Measurements from ENCODE around the gene DLG2. TPM values are rescaled to one million over a fixed set of nuclear protein-coding genes. Genes with fewer than 3 reads are reported as not detected.
"Not testable (repeated sequence)": the region's sequence is repeated elsewhere in the genome, so short reads cannot be mapped to it uniquely, and the experiment has no call there.

The DLG2 gene
- total RNA-seq, 2 experiments from 2014 or later, result 2.0 to 2.1 TPM

DNA sequence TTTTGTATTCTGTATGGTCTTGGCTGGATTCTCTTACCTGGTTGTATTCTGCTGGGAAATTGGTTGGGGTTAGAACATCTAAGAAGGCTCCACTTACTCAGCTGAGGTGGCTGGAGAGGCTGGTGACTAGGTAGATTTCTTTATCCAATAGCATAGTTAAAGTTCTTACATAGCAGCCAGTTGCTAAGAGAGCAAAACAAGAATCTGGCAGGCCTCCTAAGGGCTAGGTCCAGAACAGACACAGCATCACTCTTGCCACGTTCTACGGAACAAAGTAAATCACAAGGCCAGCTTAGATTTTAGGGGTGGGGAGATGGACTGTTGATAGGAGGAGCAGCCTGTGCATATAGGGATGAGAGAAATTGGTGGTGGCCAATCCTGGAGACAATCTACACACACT, 2199.6 kb downstream of the DLG2 start:
- Histone ChIP-seq H3K36me3 (ENCODE audit: insufficient read depth, low read length) (no peaks in the 10 kb centered on the region), H3K4me3 (ENCODE audit: low read length) (no peak overlapping the region), H3K27ac (ENCODE audit: low read depth in 1 of 2, low read length in 2 of 2) (no peak overlapping the region), H3K27me3 (ENCODE audit: control insufficient read depth in 1 of 2, insufficient read depth in 2 of 2, low read length in 2 of 2) (no peaks in the 10 kb centered on the region), H3K9me3 (ENCODE audit: control insufficient read depth in 1 of 2, insufficient read depth in 1 of 2, low read length in 2 of 2) (no peaks in the 10 kb centered on the region), H3K4me1 (ENCODE audit: insufficient read depth, low read length) (no peaks in the 10 kb centered on the region)
- H3K4me1 Mint-ChIP-seq (ENCODE audit: low read depth), result no peaks in the 10 kb centered on the region
- TF ChIP-seq, protein P1, sequence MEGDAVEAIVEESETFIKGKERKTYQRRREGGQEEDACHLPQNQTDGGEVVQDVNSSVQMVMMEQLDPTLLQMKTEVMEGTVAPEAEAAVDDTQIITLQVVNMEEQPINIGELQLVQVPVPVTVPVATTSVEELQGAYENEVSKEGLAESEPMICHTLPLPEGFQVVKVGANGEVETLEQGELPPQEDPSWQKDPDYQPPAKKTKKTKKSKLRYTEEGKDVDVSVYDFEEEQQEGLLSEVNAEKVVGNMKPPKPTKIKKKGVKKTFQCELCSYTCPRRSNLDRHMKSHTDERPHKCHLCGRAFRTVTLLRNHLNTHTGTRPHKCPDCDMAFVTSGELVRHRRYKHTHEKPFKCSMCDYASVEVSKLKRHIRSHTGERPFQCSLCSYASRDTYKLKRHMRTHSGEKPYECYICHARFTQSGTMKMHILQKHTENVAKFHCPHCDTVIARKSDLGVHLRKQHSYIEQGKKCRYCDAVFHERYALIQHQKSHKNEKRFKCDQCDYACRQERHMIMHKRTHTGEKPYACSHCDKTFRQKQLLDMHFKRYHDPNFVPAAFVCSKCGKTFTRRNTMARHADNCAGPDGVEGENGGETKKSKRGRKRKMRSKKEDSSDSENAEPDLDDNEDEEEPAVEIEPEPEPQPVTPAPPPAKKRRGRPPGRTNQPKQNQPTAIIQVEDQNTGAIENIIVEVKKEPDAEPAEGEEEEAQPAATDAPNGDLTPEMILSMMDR (IDR thresholded peaks at IDR 0.05), result no peak
- ChIA-PET CTCF (no interaction called here), POLR2A (no interaction called here)
- H3K9me3 Mint-ChIP-seq, result no peaks in the 10 kb centered on the region
- ATAC-seq (ENCODE audit: poor library complexity) (no peak), DNase-seq (no peak)
- H3K36me3 Mint-ChIP-seq (ENCODE audit: low read depth), result no peaks in the 10 kb centered on the region
- intact Hi-C loops (cut with DNase I, micrococcal nuclease), result no loop called here
- no peak overlapping the region for H3K4me3 Mint-ChIP-seq
- H3K27ac Mint-ChIP-seq, result no peak overlapping the region
- H3K27me3 Mint-ChIP-seq, result no peaks in the 10 kb centered on the region

DNA sequence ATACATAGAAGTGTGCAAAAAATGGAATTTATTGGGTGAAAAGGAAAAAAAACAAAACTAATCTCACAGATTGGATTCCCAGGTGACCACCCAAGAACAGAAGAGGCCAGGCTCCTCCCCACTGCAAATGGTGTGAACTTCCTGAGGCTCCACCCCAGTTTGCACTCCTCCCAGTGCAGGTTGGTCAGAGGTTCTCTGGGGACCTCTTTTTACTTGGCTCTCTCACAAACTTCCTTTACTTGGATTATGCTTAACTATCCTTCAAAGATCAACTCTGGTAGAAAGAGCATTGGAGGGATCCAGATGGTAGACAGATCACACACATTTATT, 2202.0 kb downstream of the DLG2 start:
- Mint-ChIP-seq H3K27ac (no peak overlapping the region), H3K36me3 (ENCODE audit: low read depth) (no peaks in the 10 kb centered on the region), H3K9me3 (no peaks in the 10 kb centered on the region), H3K4me1 (ENCODE audit: low read depth) (no peaks in the 10 kb centered on the region), H3K4me3 (no peak overlapping the region), H3K27me3 (no peaks in the 10 kb centered on the region)
- Histone ChIP-seq H3K4me3 (ENCODE audit: low read length) (no peak overlapping the region), H3K36me3 (ENCODE audit: insufficient read depth, low read length) (no peaks in the 10 kb centered on the region), H3K9me3 (ENCODE audit: control insufficient read depth in 1 of 2, insufficient read depth in 1 of 2, low read length in 2 of 2) (peaks cover 0 to 4% of the 10 kb centered on the region in 2 experiments), H3K27ac (ENCODE audit: low read depth in 1 of 2, low read length in 2 of 2) (no peak overlapping the region), H3K27me3 (ENCODE audit: control insufficient read depth in 1 of 2, insufficient read depth in 2 of 2, low read length in 2 of 2) (no peaks in the 10 kb centered on the region), H3K4me1 (ENCODE audit: insufficient read depth, low read length) (no peaks in the 10 kb centered on the region)
- intact Hi-C loops (cut with DNase I, micrococcal nuclease), result no loop called here
- DNase-seq (no peak), ATAC-seq (ENCODE audit: poor library complexity) (no peak)
- TF ChIP-seq, protein P1 (IDR thresholded peaks at IDR 0.05), result no peak
- ChIA-PET POLR2A (no interaction called here), CTCF (no interaction called here)

DNA sequence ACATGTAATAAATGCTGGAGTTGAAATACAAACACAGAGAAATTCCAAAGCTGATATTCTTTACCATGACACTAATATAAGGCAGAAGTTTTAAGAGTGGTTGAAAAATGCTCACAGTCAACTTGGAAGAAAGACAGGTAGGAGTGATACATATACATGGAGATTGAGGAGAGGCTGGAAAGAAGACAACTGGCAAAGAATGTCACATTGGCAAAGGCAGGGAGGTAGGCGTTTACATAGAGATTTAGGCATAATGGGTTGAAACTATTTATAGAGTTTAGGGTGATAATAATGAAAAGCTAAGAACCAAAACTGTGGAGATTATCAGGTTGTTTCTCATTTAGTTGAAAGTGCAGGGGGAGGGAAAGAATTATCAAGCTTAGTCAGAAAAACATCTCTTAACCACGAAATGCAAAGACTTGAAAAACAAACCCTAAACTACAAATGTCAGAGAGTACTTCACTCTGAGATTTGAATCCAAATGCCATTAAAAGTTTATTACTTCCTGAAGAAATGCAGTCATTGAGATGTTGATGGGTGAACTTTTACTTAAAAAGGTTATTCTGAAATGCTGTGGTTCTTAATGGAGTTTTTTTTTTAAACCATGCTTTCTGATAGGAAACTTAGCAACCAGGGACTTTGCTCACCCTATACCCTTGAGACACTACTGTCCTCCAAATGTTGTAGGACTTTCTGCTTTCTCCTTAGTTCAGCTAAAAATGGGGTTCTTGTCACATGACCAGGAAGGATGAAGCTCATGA, 2202.6 kb downstream of the DLG2 start:
- DNase-seq, result no peak
- no peak overlapping the region for H3K27ac Mint-ChIP-seq
- no peaks in the 10 kb centered on the region for H3K36me3 Mint-ChIP-seq (ENCODE audit: low read depth)
- Histone ChIP-seq H3K36me3 (ENCODE audit: insufficient read depth, low read length) (no peaks in the 10 kb centered on the region), H3K27me3 (ENCODE audit: control insufficient read depth in 1 of 2, insufficient read depth in 2 of 2, low read length in 2 of 2) (no peaks in the 10 kb centered on the region), H3K9me3 (ENCODE audit: control insufficient read depth in 1 of 2, insufficient read depth in 1 of 2, low read length in 2 of 2) (peaks cover 0 to 4% of the 10 kb centered on the region in 2 experiments), H3K4me1 (ENCODE audit: insufficient read depth, low read length) (no peaks in the 10 kb centered on the region), H3K4me3 (ENCODE audit: low read length) (no peak overlapping the region), H3K27ac (ENCODE audit: low read depth in 1 of 2, low read length in 2 of 2) (no peak overlapping the region)
- intact Hi-C loops (cut with DNase I, micrococcal nuclease), result no loop called here
- H3K27me3 Mint-ChIP-seq, result no peaks in the 10 kb centered on the region
- POLR2A ChIA-PET, result no interaction called here
- no peak for ATAC-seq (ENCODE audit: poor library complexity)
- no peaks in the 10 kb centered on the region for H3K4me1 Mint-ChIP-seq (ENCODE audit: low read depth)
- CTCF ChIA-PET, result no interaction called here
- no peaks in the 10 kb centered on the region for H3K9me3 Mint-ChIP-seq
- no peak overlapping the region for H3K4me3 Mint-ChIP-seq
- TF ChIP-seq, protein P1 (IDR thresholded peaks at IDR 0.05), result no peak

DNA sequence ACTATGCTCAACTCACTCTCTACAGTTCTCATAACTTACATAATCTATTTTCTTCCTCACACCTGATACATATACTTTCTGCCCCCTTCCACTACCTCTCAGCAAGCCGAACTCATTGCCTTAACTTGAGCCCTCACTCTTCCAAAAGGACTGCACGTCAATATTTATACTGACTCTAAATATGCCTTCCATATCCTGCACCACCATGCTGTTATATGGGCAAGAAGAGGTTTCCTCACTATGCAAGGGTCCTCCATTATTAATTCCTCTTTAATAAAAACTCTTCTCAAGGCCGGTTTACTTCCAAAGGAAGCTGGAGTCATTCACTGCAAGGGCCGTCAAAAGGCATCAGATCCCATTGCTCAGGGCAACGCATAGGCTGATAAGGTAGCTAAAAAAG, 2204.5 kb downstream of the DLG2 start:
- CTCF ChIA-PET; H3K4me3 Mint-ChIP-seq; DNase-seq; H3K27ac Mint-ChIP-seq; H3K27me3 ChIP-seq (ENCODE audit: control insufficient read depth in 1 of 2, insufficient read depth in 2 of 2, low read length in 2 of 2); H3K4me1 ChIP-seq (ENCODE audit: insufficient read depth, low read length); H3K4me3 ChIP-seq (ENCODE audit: low read length); H3K9me3 Mint-ChIP-seq; ATAC-seq (ENCODE audit: poor library complexity); H3K36me3 ChIP-seq (ENCODE audit: insufficient read depth, low read length); H3K36me3 Mint-ChIP-seq (ENCODE audit: low read depth); POLR2A ChIA-PET; H3K27me3 Mint-ChIP-seq; H3K4me1 Mint-ChIP-seq (ENCODE audit: low read depth); intact Hi-C loops (cut with DNase I, micrococcal nuclease); H3K27ac ChIP-seq (ENCODE audit: low read depth in 1 of 2, low read length in 2 of 2); H3K9me3 ChIP-seq (ENCODE audit: control insufficient read depth in 1 of 2, insufficient read depth in 1 of 2, low read length in 2 of 2): not testable (repeated sequence)
